Activated CD8-positive, alpha-beta memory T cell treated with anti-CD3 and anti-CD28 coated beads, Interleukin-2, amount 50 U/mL, for 1 hour (primary cell): ENCODE data around the gene ZNF827.

Experiments
- DNase-seq: peaks from one replicate; pipeline ENCODE4 v3.0.0-alpha.2; 2020; ENCODE audit errors: extremely low read depth

ZNF827 gene

DNA sequence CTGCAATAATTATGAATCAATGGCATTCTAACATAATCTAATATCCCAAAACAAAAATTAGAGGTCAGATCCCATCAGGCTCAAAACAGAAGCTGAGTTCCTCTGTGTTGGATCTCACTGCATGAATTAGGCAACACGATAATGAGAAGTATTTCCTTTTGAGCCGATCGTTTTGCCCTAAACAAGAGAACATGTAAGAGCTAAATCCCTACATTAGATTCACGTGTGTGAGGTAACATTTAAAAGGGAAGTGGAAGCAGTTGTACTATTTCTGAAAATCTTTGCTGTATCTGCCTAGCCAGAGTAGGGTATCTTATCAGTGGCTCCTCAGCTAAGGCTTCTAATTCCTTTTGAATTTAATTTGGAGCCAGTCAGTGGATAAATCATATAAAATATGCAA is 143.1 kb downstream of the ZNF827 start:
- no peak for DNase-seq

DNA sequence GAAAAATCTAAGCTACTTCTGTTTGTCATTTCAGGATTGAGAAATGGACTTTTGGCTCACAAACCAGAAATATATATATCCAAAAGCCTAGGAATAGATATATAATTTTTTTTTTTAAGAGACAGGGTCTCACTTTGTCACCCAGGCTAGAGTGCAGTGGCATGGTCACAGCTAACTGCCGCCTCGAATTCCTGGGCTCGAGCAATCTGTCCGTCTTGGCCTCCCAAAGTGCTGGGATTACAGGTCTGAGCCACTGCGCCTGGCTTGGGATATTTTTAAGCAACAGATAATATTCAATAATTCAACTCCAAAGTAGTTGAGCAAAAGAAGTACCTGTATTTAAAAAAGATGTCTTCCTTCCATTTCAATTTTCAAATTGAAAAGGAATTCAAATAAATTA is 146.2 kb downstream of the ZNF827 start:
- no peak for DNase-seq

DNA sequence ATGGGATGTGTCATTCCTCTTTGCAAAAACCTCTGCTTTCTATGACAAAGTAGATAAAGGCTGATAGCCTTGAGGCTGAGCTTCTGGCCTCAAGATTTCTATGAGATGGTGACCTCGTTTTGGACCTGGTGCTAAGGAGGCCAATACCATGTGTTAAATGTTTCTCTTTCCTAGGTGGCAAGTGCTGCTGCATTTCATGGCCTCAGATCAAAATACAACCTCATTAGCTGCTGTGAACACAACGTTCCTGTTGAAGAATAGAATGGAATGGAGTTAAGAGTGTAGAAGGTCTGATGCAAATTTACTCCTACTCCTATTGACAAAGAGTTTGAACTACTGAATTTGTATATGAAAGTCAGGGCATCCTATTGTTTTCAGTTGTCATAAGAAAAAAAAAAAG is 146.6 kb downstream of the ZNF827 start:
- DNase-seq: no peak

DNA sequence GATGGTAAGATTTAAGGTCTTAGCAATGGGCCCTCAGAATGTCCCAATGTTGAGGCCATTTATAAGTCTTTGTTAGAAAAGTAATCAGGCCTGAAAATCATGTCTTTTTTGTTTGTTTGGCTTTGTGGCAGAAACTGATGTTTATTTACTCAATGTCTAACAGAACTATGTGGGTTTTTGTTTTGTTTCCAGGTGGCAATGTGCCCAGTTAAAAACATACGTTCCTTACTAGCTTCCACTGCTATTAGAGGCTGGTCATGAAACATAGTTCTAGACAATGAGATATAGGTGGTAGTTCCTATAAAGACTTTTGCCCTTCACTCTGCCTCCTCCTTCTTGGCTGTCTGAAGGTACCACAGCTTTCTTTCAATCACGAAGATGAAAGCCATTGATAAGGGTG is 149.9 kb downstream of the ZNF827 start:
- DNase-seq: no peak

DNA sequence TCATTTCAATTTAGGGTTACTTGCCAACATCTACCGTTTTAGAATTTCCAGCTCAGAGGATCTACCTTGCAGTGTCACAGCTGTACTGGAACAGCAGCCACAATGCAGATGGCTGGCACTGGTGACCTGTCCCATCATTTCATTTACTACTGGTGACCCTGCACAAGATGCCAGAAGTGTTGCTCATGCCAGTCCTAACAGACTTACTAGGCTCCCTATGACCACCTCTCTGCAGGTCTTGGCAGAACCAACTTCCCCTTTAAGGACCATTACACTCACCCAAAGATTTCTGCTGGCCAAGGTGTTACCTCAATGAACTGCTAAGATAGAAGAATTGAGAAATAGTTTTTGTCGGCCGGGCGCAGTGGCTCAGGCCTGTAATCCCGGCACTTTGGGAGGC is 151.8 kb downstream of the ZNF827 start:
- no peak for DNase-seq

DNA sequence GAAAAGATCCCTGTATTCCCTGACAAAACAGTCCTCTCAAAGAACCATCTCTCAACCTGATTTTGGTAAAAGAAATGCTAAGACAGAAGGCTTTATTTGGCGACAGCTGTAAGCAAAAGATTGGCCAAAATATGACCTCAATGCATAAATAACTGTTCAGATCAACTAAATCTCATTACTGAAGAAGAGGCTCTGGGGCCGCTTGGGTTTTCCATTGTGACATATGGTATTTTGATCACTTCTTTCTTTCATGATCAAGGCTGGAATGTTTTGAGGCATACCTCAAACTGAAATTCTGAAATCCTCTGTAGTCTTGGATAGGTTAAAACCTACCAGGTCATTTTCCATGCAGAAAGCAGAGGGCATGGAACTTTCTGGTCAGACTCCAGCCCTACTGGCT is 152.4 kb downstream of the ZNF827 start:
- no peak for DNase-seq

DNA sequence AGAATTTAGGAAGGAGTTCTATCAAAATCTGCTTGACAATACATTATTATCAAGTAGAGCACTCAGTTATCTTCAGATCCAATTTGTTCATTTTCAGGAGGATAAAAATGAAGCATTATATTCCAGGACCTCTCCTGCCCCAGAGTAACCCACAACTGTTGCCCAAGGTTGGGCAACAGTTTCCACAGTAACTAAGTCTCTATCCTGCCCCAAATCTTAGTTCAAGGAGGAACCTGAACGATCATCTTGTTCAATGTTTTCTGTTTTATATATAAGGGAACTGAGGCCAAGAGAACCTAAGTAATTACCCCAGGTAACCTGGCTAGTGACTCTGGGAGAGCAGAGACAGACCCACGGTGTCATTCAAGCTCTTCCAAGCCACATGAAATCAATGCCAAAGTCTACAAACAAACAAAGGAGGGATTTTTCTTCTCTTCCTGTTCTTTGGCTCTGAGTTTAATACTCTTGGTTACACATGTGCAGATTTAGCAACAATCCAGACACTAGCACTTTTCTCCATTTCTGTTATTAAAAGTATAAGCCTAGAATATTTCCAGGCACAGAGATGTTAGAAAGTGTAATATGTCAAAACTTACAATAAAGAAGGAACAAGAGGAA is 153.1 kb downstream of the ZNF827 start:
- no peak for DNase-seq

DNA sequence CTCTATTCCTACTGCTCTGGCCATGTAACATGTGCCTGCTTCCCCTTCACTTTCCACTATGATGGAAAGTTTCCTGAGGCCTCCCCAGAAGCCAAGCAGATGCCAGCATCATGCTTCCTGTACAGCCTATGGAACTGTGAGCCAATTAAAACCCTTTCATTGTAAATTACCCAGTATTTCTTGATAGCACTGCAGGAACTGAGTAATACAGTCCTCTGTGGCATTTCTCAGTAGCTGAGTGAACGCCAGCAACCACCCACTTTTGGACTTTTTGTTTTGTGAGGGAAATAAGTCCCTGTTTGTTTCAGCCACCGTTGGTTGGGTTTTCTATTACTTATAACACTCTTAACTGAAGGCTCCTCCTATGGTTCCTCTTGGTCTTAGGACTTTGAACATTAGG is 154.6 kb downstream of the ZNF827 start:
- no peak for DNase-seq

DNA sequence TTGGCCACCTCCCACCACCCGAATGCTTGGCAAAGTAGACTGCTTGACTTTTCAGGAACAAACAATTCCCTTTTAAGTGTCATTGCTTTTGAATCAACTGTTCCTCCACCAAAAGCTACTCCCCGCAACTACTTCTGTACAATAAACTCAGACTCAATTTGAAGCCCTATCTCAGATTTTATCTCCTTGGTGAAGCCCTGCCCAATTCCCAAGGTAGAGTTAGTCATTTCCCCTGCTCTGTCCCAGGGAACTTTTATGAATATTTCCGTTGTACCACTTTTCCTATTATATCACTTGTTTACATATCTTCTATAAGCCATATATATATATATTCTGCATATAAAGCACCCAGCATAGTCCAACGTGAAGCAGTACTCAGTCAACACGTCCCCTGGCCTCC is 155.9 kb downstream of the ZNF827 start:
- no peak for DNase-seq

DNA sequence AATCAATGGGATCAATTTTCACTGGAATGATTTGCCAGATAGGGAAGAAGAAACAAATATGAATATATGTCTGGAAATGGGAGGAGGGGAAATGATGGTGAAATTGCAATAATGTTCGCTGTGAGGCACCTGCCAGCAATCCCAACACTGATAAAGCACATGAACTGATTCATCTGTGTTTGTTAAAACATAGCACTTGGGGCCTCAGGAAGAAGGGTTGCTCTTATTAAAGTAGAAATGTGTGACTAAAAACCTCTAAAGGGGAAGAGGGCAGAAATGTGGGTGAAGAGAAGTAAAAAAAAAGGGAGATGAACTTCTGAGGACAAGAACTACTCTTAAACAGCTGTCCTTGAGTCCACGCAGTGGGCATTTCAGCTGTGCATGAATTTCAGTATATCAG is 157.3 kb downstream of the ZNF827 start:
- no peak for DNase-seq

DNA sequence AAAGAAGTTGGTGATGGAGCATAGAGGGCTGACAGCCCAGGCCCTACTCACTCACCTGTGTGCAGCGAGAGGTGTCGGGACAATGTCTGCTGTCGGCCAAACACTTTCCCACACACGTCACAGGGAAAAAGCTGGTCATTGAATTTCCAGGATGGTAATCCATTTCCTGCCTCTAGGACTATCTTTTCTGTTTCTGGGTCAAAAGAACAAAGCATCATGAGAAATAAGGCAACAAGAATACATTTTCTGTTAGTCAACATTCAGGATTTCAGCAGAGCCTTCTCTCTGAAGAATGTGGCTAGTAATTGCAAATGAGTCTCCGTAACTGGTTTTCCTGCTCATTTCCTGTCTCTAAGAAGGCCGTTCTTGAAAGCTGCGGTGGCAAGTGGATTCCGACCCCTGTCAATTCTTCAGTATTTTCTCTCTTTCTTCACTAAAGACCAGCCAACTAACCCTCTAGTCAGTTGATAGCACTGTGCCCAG is 159.3 kb downstream of the ZNF827 start:
- DNase-seq: no peak

DNA sequence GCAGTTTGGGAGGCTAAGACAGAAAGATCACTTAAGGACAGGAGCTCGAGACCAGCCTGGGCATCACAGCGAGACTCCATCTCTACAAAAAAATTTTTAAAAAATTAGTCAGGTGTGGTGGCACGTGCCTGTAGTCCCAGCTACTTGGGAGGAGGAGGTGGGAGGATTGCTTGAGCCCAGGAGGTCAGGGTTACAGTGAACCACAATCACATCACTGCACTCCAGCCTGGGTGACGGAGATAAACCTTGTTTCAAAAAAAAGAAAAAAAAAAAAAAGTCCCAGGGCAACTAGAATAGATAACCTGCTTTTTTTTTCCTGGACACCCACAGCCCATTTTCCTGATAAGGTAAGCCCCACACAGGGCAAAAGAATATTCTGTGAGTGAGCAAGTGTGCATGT is 162.4 kb downstream of the ZNF827 start:
- DNase-seq: no peak

DNA sequence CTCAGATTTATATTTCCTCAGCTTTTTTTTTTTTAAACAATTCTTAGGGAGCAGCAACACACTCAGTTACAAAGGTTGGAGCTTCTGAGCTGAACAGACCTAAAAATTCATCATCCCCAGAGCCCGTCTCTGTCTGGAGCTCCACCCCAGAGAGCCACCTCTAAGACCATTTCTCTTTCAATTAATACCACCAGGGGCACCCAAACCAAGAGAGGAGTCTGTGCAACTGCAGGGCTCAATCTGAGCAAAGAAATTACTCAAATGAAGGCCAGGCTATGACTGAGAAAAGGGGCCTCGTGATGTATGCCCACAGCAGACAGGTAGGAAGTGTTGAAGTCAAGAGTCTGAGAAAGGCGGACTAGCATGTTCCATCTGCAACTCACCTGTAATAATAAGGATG is 163.2 kb downstream of the ZNF827 start:
- DNase-seq: no peak

DNA sequence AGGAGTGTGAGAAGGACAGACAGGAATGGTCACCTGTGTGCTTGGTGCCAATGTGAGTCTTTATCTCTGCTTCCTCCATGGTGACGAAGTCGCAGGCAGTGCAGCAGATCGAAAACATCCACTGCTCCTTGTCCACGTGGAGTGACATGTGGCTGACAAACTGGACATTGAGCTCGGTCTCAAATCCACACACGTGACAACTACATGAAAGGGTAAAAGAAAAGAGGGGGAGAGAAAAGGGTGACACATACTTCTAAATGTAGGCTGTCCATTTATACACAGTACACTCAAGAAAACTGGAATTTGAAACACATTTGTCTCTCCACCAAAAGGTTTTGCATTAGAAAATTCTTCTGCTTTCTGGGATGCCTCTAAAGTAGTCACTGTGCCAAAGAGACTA is 164.2 kb downstream of the ZNF827 start:
- no peak for DNase-seq

DNA sequence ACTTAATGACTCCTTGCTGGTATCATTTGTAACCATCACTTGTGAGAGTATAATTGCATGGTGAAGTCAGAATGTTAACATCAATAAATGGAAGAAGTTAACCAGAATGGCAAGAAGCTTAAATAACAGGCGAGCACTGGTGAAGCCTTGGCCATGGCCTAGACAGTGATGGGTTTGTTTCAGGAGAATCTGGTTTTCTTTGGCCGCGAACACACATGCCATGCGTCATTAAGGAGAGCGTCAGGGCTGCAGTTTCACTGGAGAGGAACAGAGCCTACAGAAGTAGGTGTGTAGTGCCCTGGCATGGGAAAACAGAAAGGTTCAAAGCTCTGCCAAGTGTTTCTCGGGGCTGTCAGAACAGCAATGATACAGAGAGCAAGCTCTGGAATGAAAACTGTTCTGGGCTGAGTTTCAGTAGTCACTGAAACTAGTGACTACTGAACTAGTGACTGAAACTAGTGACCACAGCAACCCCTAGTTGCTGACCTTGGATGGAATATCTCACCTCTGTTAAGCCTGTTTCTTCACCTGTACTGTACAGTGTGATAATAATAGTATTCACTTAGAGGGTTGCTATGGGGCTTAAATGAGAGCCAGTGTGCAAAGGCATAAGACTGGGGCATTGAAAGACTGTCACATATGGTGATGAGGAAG is 164.9 kb downstream of the ZNF827 start:
- DNase-seq: no peak

DNA sequence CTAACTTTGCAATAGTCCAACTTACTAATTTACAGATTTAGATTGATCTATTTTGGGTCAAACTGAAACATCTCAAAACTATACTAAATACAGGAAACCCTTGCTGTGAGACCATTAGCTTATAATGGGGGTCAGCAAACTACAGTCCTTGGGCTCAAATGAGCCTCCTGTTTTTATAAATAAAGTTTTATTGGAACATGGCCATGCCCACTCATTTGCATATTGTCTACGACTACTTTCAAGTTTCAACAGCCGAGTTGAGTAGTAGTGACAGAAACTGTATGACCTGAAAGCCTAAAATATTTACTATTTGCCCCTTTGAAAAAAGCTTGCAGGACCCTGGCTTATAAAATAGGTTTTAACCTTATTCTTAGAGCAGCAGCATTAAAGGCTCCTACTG is 166.3 kb downstream of the ZNF827 start:
- DNase-seq: no peak

DNA sequence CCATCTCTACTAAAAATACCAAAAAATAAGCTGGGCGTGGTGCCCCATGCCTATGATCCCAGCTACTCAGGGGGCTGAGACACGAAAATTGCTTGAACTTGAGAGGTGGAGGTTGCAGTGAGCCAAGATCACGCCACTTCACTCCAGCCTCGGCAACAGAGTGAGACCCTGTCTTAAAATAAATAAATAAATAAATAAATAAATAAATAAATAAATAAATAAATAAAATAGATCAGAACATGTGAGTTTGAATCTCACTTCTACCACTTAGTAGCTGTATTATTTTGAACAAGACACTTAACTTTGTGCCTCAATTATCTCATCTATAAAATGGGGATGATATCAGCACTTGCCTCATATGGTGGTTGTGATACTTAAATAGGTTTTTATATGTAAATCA is 168.5 kb downstream of the ZNF827 start:
- no peak for DNase-seq

DNA sequence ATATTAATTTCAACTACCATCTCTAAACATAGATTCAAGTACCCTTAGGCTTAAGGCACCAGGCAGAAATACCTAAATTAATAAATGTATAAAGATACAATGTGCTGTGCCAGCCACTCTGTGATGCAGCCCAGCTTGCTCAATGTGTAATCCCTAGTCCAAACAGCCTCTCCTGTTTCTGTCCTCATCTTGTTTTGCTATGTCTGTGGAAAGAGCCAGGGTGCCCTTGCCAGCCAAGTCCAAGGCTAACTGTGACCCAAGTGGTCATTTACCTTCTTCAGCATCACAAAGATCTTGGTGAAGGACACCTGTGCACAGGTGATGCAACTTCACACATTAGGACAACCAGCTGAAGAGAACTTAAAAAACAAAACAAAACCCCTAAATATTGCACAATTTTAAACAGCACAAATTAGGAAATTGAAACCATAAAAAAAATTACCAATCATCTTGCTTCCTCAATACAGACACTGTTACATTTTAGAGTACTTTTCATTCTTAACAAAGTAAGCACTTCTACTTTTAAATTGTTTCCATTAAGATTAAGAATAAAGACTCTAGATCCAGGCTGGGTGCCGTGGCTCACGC is 169.1 kb downstream of the ZNF827 start:
- DNase-seq: no peak

DNA sequence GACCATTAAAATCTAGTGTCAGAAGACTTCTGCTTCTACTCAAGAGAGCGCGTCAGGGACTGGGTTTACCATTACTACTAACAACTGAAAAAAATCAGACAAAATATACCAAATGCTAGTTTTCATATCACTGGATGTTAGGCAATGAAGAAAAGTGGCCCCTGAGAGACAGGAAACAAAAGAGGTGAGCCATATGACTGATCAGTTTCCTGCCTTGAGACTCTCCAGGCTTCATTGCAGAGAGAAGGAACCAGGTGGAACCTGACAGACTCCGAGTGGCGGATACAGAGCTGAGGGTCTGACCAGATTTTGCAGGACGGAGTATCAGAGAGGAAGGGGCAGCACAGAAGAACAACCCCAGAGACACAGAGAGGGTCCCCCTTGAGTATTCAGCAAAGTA is 172.3 kb downstream of the ZNF827 start:
- no peak for DNase-seq

DNA sequence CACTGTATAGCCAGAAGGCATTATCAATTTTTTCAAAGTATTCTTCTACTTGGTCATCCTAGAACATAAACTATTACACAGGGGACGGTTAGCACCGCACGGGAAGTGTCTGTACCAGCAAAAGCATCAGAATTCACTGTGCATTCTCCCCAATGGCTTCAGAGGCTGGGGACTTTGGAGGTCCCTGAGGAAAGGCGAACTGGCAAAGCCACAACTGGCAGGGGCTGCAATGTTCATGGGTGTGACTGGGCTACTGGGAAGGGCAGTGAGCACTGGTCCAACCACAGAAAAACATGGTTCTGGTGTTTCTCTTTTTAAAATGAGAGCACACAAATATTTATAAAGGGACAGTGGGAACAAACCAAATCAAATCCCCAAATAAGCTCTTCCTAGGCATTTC is 175.2 kb downstream of the ZNF827 start:
- no peak for DNase-seq

DNA sequence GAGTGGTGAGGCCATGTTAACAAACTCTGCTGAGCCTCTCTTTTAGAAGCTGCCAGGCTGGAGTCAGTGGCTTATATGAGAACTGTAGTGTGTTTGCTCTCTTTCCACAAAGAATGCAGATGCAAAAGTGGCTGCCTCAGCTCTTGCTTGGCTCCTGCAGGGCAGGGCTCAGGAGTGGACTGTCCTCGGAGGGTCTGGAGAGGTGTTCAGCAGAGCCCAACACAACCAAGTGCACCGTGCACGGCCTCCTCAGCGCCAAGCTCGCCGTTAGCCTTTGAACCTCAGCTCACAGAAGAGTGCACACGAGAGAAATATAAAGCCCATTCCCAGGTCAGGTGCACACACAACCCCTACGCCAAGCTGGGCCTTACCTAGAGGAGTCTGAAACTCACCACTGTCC is 175.9 kb downstream of the ZNF827 start:
- no peak for DNase-seq

DNA sequence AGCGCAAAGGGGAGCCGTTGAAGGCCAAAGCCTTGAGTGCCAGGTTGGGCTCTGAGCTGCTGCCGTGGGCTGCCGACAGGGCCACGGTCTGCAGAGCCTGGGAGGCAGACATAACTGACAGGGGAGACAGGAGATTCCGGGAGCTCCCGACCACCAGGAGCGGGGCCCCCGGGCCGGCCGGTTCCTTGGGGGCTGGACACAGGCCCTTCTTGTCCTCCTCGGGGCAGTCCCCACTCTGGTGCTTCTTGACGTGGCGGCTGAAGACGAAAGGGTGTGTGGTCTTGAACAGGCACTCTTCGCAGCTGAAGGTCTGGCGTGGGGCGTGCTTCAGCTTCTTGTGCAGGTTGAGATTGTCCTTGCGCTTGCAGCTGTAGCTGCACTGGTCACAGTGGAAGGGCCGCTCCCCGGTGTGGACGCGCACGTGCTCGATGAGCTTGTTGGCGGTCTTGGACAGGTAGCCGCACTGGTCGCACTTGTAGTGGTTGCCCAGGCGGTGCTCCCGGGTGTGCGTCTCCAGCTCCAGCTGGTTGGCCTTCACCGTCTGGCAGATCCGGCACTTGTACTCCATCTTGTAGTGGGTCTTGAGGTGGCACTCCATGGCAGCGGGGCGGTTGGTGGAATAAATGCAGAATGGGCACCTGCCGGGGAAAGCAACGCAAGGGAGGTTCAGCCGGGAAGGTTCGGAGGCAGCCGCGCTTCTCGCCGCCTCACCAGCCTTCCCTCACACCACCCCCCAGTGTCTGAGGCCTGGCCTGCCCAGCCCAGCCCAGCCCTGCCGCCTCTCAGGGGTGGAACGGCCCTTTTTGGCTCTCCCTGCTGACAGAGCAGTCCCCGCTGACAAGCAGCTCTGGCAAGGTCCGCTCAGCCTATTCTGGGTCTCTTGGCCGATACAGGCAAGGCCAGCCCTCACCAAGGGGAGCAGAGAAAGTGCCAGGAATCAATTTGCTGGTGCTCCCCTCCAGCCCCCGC is 177.4 kb downstream of the ZNF827 start:
- DNase-seq: no peak
